Right kidney (tissue), 1 donor: ENCODE data around the gene AIG1.

Experiments used
- DNase-seq: peaks from one replicate; pipeline ENCODE4 v3.0.0-alpha.2; 2016

Gene AIG1

DNA sequence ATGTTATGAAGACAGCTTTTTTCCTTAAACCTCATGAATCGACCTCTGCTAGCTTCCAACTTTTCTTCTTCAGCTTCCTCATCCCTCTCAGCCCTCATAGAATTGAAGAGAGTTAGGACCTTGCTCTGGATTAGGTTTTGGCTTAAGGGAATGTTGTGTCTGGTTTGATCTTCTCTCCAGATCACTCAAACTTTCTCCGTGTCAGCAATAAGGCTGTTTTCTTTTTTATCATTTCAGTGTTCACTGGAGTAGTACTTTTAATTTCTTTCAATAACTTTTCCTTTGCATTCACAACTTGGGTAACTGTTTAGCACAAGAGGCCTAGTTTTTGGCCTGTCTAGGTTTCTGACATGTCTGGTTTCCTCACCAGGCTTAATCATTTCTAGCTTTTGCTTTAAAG, 32.6 kb downstream of the AIG1 start:
- DNase-seq, result no peak

DNA sequence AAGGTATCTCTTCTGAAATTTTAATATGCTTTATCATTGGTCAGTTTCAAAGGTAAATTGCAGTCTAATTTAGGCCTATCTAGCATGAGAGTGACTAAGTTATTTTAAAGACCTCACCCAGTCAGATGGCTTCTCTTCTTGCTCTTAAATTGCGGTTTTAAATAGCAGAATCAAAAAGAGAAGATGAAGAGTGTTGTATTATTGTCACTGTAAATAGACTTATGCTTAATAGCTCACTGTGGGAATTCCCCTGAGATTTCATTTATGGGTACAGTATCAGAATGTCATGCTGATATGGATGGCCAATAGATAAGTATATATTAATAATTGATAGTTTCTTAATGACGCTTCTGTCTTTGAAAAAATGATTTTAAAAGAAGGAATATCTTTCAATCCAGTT, 35.7 kb downstream of the AIG1 start:
- no peak for DNase-seq

DNA sequence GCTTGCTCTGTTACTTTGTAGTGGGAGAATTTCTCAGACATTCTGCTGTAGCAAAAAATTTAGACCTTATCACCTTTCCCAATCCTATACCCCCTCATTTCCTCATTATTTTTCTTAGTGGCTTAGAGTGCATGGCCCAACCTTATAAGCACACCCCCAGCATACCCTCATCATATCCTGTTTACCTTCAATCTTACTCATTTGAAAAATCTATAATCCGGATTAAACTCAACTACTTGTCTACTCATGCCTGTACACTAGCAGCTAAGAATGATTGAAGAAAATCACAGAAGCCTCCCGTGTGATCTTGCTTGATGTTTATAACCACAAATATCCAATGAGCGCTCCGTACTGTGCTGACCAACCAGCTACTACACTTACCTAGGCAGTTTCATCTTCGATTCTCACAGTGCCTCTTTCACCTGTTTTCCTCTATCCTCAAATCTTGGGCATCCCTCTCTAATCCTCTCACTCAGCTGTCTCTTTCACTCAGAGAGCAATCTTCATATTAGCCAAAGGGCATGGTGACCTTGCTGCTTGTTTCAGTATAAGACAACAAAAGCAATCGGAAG, 36.6 kb downstream of the AIG1 start:
- no peak for DNase-seq

DNA sequence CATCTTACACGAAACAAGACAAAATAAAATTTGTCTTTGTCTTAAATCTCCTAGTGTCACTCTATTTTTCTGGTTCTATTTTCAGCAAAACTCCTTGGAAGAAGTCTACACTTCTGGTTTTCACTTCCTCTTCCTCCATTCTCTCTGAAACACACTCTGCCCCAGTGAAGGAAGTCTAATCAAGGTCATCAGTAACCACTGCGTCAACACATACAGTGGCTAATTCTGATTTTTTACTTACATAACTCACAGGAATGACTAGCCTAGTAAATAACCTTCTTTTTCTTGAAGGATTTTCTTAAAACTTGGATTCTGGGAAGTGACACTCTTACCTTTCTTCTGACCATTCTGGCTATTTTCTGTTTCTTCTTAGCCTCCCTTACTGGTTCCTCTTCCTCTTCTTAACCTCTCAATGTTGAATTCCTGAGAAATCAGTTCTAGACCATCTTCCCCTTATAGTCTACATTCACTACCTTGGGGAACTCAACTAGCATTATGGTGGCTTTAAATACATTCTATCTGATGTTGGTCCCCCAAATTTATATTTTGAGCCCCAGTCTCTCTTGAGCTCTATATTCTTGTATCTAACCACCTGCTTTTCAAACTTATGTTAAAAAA, 37.5 kb downstream of the AIG1 start:
- no peak for DNase-seq

DNA sequence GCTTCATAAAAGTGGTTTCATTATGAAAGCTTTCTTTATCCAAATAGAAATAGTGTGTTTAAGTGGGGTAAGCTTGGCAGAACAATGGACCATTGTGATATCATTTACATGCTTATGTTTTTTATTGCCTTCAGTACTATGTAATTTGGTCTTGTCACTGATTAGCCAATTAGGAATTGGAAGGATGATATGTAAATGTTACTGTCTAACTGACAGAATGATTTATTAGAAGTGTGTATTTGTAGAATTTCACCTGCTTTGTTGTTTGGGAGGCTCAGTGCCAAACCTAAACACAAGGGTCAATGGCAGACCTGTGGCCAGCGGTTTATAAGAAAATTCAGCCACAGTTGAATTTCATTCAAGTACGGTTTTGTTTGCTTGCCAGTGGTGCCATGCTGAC, 39.0 kb downstream of the AIG1 start:
- no peak for DNase-seq

DNA sequence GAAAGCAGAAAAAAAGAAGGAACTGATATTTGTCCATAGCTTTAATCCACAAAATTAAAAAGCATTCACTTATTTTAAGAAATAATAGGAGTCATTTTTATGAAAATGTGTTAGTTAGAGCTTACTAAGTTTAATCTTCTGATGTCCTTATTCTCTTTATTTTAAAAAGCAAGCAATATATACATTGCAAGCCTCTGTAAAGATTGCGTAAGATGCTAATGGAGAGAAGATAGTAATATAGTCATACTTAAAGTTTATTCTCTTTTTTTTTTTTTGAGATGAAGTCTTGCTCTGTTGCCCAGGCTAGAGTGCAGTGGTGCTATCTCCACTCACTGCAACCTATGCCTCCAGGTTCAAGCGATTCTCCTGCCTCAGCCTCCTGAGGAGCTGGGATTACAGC, 39.7 kb downstream of the AIG1 start:
- DNase-seq, result no peak

DNA sequence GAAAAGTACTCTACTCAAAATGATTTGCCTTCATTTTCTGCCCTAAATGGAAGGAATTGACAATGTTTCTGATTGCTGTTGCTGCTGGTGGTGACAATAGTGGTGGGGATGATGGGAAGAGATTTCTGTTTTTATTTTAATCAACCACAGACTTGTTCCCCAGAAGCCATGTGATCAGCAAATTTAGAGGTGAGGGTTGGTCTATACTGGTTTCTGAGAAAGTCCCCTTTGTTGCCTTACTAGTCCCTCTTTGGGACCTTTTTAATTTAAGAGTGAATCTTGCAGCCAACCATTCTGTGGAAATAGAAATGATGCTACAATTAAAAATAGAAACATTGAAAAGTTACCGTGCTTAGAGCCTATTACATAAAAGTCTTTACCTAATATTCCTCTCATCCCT, 43.2 kb downstream of the AIG1 start:
- no peak for DNase-seq

DNA sequence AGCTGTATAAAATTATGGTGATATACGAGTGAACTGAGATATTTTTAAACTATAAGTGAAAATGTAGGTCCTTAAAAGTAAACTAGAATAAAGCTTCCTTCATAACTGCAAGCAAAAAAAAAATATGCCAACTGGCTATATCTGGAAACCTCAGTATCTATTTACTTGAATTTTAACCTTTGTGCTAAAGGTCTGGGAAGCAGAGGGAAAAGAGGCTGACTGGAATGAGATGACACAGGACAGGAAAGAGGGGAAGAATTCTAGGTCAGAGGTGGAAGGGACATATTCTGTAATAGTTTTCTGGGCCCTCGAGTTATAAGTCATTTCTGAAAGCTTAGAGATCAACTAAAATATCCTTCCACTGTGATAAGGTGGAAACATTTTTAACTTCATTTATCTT, 46.8 kb downstream of the AIG1 start:
- DNase-seq, result no peak

DNA sequence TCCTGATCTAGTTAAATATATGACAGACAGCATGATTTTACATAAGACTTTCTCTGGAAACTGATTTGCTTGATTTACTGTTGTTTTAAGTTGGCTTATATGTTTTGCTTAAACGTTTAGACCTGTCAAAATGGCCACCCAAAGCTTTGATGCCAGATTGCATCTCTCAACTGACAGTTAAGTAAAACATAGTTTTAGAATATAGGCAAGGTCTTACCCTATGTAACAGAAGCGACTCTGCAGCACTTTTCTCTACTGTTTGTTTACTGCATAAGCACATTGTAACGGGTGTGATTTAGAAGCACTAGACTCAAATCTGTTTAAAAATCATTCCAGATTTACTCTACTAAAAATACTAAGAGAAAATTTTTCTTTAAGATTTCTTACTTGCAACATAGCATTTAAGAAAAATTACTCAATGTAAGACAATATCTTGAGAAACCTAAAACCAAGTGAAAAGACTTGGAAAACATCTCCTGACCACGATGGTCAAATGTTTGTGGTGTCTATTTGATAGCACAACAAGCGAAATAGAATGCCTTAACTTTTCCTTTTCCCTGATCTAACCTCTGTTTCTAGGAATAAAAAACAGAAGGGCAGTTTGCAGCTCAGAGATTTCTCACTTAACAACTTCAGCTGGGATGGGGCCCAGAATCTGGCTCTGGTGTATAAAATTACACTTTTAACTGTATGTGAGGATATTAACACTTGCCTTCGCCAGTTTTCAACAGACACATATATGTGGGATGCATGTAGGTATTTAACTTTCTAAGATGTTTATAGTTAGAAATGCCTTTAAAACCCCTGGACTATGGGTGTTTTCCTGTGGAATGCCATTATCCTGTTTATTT, 47.4 kb downstream of the AIG1 start:
- DNase-seq, result no peak

DNA sequence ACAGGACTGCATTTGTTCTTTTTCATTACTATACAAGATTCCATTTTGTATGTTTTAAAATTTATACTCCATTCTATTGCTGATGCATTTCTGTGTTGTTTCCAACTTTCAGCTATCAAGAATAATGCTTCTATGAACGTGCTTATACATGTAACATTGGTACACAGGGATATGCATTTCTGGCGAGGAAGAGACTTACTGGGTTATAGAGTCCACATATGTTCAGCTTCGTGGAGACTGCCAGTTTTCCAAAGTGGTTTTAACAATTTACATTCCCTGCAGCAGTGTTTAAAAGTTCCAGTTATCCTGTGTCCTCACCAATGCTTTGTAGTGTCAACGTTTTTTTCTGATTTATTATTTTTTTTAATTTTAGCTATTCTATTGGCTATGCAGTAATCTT, 48.5 kb downstream of the AIG1 start:
- DNase-seq, result no peak

DNA sequence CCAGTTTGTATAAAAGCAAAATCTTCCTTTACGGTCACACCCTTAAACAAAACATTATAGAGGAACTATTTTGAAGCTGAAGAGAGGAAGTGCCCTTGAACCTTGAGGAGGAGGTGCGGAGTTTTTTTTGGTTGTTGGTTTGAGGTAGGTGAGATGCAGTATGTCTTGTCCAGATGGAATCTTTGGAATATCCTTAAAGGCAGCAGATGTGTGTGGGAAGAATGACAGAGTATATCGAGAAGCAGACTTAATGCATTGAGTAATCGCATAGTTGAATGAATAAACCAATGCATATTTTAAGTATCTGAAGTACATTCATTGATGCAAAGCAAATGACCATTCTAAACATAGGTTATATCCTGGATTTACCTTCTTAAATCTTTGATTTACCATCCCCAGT, 49.9 kb downstream of the AIG1 start:
- DNase-seq, result no peak

DNA sequence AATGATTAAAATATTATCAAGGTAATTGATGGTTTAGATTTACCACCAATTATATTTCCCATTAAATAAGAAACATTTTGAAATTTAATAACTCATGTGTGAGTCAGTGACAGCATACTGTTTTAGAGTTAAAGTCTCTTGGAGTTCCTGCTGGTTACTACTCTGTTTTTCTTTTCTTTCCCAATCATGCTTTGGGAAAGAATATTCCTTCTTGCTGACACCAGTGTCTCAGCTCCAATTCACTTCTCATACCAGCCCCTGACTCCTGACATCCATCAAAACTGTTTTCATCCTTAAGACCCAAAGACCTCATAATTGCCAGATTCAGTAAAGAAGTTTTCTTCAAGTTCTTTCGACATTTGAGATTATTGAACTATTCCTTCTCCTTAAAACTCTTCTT, 50.3 kb downstream of the AIG1 start:
- no peak for DNase-seq

DNA sequence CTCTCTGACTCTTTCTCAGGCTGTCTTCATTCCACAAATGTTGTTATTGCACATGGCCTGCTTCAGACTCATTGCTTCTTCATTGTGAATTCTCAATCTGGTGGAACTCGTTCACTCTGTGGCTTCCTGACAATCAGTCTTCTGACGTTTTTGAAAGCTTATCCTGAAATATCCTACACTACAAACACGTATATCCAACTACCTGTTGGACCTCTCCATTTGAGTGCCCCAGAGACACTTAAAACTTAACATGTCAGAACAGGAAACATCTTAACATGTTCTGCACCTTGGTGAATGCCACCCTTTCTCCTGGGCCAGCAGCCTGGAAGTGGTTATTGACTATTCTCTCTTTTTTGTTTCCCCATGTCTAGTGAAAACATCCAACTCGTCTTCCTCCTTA, 50.8 kb downstream of the AIG1 start:
- DNase-seq, result no peak

DNA sequence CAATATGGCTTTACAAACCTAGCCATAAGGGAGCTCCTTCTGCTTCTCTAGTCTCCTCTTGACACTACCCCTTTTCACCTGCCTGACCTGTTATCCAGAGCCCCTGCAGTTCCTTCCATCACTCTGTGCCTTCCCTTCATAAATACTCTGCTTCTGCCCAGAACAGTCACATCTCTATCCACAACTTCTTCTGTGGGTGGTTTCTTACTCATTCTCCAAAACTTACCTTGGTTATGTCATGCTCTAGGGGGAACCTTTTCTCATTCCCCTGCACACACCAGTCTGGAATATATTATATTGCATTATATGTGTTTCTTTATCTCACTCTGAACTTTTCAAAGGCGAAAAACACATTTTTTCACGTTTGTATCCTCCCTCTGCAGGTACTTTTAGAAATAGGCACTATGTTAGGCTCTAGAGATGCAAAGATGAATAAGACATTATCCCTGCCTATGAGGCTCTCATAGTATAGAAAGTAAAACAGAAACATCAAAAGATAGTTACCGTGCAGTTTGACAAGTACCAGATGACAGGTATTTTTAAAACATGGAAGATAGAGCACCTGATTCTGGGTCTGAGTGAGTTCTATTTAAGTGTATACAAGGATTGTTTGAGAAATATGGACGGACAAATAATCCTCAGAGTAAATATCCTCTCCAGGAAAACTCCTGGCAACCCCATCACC, 51.5 kb downstream of the AIG1 start:
- no peak for DNase-seq

DNA sequence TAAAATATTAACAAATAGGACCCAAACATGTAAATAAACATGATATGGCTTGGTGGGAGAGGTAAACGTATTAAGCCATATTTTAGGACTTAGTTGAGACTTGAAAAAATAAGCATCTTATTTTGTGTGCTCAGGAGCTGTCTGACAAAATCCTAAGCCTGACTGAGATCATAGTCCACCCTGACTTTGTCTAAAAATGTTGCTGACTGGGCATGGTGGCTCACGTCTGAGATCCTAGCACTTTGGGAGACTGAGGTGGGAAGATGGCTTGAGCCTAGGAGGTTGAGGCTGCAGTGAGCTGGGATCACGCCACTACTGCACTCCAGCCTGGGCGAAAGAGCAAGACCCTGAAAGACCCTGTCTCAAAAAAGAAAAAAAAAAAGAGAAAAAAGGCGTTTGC, 52.1 kb downstream of the AIG1 start:
- no peak for DNase-seq

DNA sequence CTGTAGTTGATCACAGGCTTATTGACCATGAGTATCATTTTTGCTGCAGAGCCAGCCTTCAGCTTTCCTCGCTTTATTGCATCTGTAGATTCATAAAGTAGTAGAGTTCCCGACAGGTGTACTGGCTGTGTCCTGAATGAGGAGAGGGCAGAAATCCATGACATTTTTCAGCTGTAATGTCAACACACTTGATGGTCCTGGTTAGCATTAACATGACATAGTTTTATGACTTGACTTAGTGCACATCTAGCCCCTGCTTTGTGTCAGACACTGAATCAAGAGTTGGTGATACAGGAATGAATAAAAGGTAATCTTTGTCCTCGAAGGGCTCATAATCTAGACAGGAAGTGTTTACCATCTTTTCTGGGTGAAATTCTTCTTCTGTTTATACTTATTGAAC, 55.0 kb downstream of the AIG1 start:
- no peak for DNase-seq

DNA sequence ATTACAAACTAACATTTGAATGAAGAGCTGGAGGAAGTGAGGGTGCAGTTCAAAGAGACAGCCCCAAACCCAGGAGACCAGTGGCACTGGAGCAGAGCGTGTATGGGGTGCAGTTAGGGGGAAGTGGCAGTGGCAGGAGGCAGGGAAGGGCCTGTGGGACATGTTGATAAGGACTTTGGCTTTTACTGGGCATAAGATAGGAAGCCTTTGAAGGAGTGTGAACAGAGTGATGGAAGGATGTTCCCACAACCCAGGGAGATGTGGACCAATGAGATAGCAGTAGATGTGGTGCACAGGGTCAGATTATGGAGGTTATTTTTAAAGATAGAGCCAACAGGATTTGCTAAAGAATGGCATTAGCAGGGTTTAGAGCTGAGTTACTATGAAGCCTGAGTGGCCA, 56.4 kb downstream of the AIG1 start:
- DNase-seq, result no peak

DNA sequence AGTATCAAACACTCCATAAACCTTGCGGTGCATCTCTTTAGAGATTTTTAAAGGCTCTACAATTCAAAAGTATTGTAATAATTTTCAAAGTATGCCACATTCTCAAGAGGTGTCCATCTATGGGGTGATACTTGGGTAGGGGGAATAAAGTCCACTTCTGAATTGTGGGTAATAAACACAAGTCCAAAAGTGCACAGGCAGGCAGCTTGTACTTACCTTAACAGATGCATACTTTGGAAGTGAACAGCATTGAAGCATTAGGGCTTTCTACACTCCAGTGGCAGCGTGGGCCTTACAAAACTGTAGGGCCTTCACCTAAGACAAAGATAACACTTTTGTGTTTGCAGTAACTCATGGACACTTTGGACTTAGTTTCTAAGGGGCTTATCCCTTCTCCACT, 58.6 kb downstream of the AIG1 start:
- DNase-seq, result no peak

DNA sequence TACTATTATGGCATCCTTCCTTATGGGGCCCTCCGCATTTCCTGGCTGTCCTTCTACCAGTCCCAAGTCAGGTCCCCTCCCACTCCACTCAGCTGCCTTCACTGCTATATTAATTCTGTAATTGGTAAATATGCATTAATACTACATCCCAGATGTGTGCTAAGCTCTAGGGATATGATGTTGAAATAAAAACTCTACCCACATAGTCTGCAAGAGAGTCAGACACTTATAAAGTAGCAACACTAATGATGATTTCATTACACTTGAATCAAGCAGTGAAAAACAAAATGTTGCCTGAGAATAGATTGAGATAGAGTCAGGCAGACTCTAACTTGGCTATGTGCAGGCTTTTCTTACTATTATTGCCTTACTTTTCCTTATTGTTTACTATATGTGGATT, 62.4 kb downstream of the AIG1 start:
- DNase-seq, result no peak

DNA sequence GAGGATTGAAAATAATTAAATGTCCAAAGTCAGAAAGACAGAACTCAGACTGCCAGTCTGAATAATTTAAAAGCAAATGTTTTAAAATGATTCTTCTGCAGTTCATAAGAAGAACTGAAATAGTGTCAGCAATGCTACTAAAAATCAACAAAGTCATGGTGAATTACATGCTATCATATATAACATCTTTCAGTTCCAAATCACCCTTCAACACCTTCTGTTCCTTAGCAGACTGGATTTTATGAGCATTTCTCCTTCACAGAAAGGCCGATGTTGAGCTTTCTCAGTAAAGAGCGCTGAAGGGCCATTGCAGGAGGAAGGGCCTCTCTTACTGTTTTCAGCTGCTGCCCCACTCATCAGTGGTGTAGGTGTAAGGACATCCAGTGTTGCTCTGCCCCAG, 63.3 kb downstream of the AIG1 start:
- DNase-seq, result no peak

DNA sequence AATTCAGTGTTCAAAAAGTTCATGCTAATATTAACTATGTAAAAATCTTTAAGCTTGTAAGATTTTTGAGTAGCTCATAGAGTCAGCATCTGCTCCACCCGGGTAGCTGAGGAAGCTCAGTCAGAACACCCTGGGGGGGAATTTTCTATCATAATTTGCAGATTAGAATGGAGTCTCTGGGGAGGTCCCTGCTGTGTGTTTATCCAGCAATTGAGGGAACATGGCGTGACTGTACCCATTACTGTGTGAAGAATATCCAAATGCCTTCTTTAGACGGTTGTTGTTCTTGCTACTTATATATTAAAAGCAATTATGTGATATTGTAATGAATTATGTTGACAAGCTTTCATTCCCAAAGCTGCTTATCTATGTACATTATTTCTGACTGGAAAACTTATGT, 64.8 kb downstream of the AIG1 start:
- no peak for DNase-seq

DNA sequence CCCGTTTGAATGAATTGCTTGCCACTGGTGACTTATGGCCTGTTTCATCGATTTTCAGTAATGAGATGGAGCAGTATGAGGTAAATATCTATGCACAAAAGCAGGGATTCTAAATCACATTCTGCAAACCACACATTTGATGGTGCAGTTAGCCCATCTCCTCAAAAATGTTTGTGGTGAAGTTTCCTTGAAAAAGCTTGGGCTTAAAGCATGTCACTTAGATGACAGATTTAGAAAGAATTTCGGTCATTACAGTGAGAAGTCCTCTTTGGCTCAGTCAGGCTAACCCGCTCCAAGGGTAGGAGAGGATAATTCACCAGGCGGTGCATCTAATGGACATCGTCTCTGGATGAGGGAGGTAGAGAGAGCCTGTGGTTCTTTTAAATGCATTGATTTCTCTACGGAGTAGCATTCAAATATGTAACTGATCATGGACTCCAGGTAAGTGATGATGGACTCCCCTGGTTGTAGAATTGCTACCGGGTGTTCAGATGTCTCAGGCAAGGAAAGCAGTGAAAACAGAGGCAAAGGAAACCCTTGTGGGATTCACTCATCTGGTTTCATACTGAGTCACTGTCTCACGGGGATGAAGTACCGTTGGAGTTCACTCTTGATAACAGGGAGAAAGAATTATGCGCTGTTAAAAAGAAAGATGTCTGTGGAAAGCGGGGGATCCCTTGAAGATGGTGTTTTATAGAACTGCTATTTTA, 65.3 kb downstream of the AIG1 start:
- DNase-seq, result no peak

DNA sequence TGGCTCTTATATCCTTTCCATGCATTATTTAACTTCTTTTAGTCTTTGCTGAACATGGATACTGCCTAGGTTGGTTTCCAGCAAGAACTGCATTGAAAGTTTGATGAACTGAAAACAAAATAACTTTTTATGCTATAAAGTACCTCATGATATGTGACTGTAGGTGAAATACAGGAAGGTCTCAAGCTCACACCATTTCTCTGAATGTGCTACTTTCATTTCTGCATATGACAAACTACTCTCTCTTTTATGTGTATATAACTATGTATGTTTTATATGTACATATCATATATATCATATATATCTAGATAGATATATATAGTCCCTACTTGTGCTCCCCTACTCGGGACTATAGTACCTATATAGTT, 65.9 kb downstream of the AIG1 start:
- DNase-seq, result no peak
